GM23338 (cell line): Measurements from ENCODE around the gene ADAMTSL4.

Experiments
- EZH2phosphoT487 ChIP-seq: fragments of 200-600 bp; sonication (generic); IDR thresholded peaks from one replicate; pipeline ENCODE4 v1.8.1; 2018; ENCODE audit warnings: antibody characterized with exemption; ENCODE audit not compliant: unreplicated experiment
- POLR2AphosphoS5 ChIP-seq: IDR thresholded peaks from 2 replicates; pipeline ENCODE4 v1.6.1; 2016; ENCODE audit warnings: antibody characterized with exemption, low read depth
- TF ChIP-seq, protein P1 (sequence below), 2 experiments: fragments of 200-600 bp in 1 of 2; sonication (generic) in 1 of 2; conservative IDR thresholded peaks; 2 replicates each; pipeline versions ENCODE4 v1.5.1 to v1.6.1; 2016 to 2017; ENCODE audit warnings: antibody characterized with exemption in 2 of 2, low read depth in 2 of 2, mild to moderate bottlenecking in 2 of 2, moderate library complexity in 1 of 2

DNA sequence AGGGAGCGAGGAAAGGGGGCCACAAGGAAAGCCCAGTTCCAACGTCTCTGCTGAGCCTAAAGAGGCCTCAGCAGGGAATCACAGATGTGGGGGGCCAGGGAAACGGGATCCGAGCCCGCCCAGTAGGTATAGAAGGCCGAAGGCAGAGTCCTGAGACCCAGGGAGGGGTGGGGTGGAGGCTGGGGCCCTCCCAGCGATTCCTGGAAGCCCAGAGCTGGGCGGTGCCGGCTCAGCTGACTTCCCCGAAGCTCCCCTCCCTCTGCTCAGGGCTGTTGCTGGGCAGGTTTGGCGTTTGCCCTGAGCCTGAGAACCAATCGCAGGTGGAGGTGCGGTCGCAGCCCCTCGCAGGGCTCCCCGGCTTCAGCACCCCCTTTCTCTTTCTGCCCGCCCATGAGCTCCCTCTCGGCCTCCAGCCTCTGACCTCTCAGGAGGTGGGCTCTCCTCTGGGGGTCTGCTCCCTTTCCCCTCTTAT lies 12.8 kb downstream of the ADAMTSL4 start:
- TF ChIP-seq, protein P1, sequence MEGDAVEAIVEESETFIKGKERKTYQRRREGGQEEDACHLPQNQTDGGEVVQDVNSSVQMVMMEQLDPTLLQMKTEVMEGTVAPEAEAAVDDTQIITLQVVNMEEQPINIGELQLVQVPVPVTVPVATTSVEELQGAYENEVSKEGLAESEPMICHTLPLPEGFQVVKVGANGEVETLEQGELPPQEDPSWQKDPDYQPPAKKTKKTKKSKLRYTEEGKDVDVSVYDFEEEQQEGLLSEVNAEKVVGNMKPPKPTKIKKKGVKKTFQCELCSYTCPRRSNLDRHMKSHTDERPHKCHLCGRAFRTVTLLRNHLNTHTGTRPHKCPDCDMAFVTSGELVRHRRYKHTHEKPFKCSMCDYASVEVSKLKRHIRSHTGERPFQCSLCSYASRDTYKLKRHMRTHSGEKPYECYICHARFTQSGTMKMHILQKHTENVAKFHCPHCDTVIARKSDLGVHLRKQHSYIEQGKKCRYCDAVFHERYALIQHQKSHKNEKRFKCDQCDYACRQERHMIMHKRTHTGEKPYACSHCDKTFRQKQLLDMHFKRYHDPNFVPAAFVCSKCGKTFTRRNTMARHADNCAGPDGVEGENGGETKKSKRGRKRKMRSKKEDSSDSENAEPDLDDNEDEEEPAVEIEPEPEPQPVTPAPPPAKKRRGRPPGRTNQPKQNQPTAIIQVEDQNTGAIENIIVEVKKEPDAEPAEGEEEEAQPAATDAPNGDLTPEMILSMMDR (conservative IDR thresholded peaks at IDR 0.05; ENCODE audit: low read depth in 2 of 2): no peak
- TF ChIP-seq EZH2phosphoT487 (no peak), POLR2AphosphoS5 (peak; percentile 43; the same call in 1 of the 2 replicates)
